RCC 7860 (cell line): ENCODE measurements around the gene ETNK1.
"Not testable (repeated sequence)": the region's sequence is repeated elsewhere in the genome, so short reads cannot be mapped to it uniquely, and the experiment has no call there.

Experiments
- DNase-seq: peaks from one replicate; pipeline ENCODE4 v3.0.0-alpha.2; 2015; ENCODE audit warnings: low spot score
- FAIRE-seq: peaks from 2 replicates; lab custom pipeline; 2012; peaks lifted over from hg19 to GRCh38; lab: Jason Lieb, UNC

Gene ETNK1

DNA sequence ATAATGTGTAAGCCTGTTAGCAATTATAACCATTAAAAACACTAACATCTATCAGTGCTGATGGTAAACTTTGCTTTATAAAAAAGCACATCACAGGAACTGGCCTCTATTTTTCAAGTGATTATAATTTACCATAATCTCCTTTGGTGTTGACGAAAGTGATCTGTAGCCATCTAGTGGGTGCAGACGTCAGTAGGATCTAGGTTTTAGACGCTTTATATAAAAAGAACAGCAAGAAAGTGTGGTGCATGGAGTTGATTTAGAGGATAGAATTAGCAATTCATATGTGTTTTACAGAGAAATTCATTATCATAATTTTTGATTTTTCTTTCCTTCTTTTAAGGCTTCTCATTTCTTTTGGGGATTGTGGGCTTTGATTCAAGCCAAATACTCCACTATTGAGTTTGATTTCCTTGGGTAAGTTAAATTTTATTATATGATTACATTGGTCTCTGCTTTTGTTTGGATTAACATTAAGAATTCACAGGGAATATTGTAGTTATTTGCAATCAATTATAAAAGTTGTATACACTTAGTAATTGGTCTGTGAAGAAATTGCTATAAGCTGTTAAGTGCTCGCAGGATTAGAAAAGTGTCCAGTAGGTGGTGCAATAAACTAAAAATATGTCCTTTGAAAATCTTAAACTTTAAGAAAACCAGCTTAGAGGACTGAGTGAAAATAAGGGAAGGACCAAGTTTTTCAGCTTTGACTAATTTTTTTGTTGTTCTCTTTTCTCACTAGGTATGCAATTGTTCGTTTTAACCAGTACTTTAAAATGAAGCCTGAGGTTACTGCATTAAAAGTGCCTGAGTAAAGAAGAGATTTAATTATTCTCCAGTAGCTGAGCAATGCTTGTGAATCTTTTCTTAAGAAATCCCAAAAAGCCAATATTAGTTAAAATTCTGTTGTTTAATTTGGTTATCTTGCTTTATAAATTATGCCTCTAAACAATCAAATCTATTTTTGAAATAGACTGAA is 59.5 kb downstream of the ETNK1 start:
- FAIRE-seq = peak; percentile 79
- DNase-seq = peak; percentile 24

DNA sequence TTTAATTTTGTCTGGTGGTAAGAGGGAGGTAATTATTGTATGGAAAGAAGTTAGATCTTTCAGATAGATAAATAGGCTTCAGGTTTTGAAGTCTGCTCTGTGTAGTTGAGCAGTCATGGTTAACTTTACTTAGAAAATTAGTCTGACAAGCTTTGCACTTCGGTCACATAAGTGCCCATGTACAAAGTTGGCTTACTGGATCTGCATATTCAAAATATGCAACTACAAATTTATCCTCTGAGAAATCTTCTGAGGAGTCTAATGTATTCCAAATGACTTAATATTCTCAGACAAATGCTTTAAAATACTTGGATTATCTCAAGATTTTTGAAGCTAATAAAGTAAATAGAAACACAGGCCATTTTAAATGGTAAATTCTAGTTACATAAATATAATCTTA is 61.2 kb downstream of the ETNK1 start:
- FAIRE-seq = no peak
- DNase-seq = no peak

- DNase-seq (no peak), FAIRE-seq (peak; percentile 21)
Measured at GRCh38 chr12:22687361-22688076, 62.5 kb downstream of the ETNK1 start.

- no peak for DNase-seq
- no peak for FAIRE-seq
Measured at GRCh38 chr12:22689876-22690275, 64.9 kb downstream of the ETNK1 start.

- no peak for FAIRE-seq
- DNase-seq = no peak
Measured at GRCh38 chr12:22691319-22691718, 66.3 kb downstream of the ETNK1 start.

- FAIRE-seq, DNase-seq: not testable (repeated sequence)
Measured at GRCh38 chr12:22692467-22692866, 67.5 kb downstream of the ETNK1 start.

DNA sequence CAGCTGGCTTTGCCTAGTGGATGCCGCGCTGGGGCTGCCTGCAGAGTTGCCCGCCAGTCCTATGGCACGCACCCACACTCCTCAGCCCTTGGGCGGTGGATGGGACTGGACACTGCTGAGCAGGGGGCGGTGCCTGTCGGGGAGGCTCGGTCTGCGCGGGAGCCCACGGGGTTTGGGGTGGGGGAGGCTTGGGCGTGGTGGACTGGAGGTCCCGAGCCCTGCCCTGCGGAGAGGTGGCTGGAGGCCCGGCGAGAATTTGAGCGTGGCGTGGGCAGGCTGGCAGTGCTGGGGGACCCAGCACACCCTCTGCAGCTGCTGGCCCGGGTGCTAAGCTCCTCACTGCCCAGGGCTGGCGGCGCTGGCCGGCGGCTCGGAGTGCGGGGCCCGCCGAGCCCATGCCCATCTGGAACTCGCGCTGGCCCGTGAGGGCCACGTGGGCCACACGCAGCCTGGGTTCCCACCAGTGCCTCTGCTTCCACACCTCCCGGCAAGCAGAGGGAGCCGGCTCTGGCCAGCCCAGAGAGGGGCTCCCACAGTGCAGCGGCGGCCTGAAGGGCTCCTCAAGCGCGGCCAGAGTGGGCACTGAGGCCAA is 68.1 kb downstream of the ETNK1 start:
- DNase-seq = no peak
- FAIRE-seq = no peak

DNA sequence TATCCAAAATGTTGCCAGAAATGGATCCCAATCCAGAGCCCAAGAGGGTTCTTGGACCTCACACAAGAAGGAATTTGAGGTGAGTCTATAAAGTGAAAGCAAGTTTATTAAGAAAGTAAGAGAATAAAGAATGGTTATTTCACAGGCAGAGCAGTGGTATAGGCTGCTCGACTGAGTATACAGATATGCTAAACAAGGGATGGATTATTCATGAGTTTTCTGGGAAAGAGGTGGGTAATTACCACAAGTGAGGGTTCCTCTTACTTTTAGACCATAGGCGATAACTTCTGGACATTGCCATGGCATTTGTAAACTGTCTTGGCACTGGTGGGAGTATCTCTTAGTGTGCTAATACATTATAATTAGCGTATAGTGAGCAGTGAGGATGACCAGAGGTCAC is 73.6 kb downstream of the ETNK1 start:
- FAIRE-seq = no peak
- no peak for DNase-seq

DNA sequence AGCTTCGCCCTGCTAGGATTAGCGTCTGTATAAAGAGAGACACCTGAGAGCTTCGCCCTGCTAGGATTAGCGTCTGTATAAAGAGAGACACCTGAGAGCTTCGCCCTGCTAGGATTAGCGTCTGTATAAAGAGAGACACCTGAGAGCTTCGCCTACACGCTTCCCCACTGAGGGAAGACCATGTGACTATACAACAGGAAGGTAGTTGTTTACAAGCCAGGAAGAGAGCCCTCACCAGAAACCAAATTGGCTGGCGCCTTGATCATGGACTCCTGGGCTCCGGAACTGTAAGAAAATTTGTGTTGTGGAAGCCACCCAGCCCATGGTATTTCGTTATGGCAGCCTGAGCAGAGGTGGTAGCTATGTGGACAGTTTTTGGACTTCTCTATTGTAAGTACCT is 74.7 kb downstream of the ETNK1 start:
- not testable (repeated sequence) for FAIRE-seq, DNase-seq

- peak; percentile 83 for DNase-seq
- peak; percentile 93 for FAIRE-seq
Measured at GRCh38 chr12:22700106-22700505, 75.1 kb downstream of the ETNK1 start.

DNA sequence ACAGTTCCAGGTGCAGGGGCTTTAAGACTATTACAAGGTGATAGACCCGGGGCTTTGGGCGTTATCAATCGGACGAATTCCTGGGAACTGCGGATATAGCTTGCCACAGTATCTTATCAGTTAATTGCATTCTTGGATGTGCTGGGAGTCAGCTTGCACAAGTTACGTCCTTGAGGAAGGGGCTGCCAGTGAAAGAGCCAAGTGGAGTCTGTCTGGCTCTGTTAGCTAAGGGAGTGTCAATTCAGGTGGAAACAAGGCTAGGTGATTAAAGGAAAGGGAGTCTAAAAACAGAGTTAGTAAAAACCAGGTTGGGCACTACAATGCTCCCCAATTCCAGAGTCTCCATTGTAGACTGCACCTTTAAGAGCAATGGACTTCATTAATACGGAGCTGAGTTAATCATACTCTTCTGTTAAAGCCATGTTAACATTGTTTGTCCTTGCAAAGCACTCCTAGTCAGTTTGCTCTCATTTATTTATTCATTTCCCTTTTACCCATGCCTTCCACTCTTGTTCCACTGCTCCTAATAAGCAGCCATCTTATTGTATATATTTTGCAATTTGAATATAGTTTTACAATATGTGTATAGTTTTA is 76.3 kb downstream of the ETNK1 start:
- not testable (repeated sequence) for FAIRE-seq, DNase-seq

- FAIRE-seq = no peak
- no peak for DNase-seq
Measured at GRCh38 chr12:22702690-22703089, 77.7 kb downstream of the ETNK1 start.

- DNase-seq (peak; percentile 20), FAIRE-seq (peak; percentile 74)
Measured at GRCh38 chr12:22709292-22709691, 84.3 kb downstream of the ETNK1 start.

DNA sequence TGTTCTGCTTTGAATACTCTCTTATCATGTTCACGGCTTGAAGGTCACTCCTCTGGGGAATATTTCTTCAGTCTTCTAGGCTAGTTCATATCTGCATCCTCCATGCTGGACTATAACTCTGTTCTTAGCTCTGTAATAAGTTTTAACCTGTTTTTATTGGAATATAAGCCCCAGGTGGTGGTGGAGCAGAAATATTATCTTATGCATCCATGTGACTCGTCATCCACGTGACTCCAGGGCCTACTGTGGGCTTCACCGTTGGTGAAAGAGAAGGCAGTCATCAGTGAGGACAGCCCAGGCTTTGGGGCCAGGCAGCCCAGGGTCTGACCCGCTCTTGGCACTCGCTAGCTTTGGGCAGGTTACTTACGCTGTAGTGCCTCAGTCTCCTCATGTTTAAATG is 87.1 kb downstream of the ETNK1 start:
- DNase-seq = no peak
- FAIRE-seq = no peak

DNA sequence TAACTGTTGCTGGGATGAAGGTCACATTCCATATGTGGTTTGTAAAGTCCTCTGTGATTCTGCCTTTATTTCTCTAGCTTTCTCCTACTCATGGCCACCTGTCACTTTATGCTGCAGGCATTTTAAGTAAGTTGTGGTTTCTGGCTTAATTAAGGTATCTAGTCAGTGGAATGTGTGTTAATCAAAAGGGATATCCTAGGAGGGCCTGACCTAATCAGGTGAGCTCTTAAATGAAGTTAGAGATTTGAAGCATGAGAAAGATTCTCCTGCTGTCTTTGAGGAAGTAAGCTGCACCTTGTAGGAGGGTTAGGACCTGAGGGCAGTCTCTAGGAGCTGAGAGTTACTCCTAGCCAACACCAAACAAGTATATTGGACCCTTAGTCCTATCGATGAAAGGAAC is 90.3 kb downstream of the ETNK1 start:
- no peak for DNase-seq
- FAIRE-seq = no peak

DNA sequence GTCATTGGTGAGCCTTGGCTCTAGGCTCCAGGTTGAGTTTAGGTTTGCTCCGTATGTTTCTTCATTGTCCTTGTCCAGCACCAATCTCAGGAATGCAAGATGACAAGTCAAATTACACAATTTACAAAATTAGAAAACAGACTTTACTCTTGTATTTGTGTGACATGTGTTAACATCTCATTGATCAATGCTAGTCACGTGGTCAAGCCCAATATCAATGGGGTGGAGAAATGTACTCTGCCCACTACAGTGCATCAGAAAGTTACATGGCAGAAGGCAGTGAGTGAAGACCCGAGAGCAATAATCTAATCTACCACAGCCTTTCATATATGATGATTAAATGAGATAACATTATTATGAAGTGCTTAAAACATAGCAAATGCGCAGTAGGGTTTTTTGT is 94.8 kb downstream of the ETNK1 start:
- DNase-seq (no peak), FAIRE-seq (no peak)

GRCh38 chr12:22722081-22722480 is 97.1 kb downstream of the ETNK1 start:
- FAIRE-seq (no peak), DNase-seq (no peak)

GRCh38 chr12:22722779-22723178 is 97.8 kb downstream of the ETNK1 start:
- no peak for FAIRE-seq
- DNase-seq = no peak

GRCh38 chr12:22728987-22729386 is 104.0 kb downstream of the ETNK1 start:
- FAIRE-seq (peak; percentile 74), DNase-seq (peak; percentile 15)

DNA sequence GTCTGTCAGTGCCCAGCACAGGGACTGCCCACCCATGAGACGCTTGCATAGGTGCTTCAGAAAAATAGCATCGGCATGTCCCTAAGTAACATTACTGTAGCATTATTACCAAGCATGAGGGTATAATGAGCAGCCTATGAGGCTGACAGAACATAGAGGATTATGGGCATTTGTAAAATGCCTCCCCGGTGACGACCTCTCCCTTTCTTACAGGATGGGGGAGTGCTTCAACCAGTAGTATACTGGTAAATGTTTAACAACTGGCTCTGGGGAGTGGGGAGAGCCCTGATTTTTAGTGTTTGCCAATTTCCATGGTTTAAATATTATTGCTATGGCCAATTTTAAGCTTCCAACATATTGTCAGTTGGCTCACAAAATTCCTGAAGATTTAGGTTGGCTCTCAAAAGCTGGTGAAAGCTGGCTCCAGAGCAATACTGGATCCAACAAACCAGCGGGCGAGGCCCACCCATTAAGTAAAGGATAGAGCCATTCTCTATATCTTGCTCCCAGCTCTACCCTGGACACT is 104.5 kb downstream of the ETNK1 start:
- peak; percentile 77 for FAIRE-seq
- DNase-seq = peak; percentile 54

- FAIRE-seq (peak; percentile 94), DNase-seq (peak; percentile 75)
Measured at GRCh38 chr12:22729957-22730443, 105.0 kb downstream of the ETNK1 start.
